ENCODE data around the gene TTLL10. TPM values are rescaled to one million over a fixed set of nuclear protein-coding genes. Genes with fewer than 3 reads are reported as not detected.
A peak's percentile ranks its signal among the peaks of the same experiment; 100 is the strongest.

The TTLL10 gene
- polyA plus RNA-seq, 2 of the 4 experiments (the other 2 are of a cell fraction): not detected

DNA sequence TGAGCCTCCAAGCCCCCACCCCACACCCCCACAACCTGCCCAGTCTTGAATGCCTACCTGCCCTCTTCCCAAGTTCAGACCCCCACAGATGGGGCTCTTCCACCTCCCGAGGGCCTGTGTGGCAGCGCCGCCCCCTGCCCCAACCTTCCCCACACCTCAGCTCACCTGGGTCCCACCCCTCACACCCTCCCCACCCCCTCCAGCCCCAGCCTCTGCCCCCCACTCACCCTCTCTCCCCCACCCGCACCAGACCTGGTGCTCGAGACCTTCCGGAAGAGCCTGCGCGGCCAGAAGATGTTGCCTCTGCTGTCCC lies 23.5 kb downstream of the TTLL10 start:
- H3K4me1 ChIP-seq: no peaks in the 10 kb centered on the region; the same call in 2 of the 3 replicates
- ChIA-PET POLR2A (no interaction called here), CTCF (interaction anchor here (1.3 kb wide), 1 partner anchor 74 kb away, joined by 4 read pairs; no protein-coding TSS in a partner anchor)
- no peak for TF ChIP-seq TFCP2L1 (CRISPR knock-in tag; IDR thresholded peaks at IDR 0.05)
- no peak for TF ChIP-seq RAD21 (conservative IDR thresholded peaks at IDR 0.05 in 1 of 2, IDR thresholded peaks at IDR 0.05 in 1 of 2)
- no peak for TF ChIP-seq CHD2 (IDR thresholded peaks at IDR 0.05; ENCODE audit: low read length, partially characterized antibody)
- TF ChIP-seq, protein P1, sequence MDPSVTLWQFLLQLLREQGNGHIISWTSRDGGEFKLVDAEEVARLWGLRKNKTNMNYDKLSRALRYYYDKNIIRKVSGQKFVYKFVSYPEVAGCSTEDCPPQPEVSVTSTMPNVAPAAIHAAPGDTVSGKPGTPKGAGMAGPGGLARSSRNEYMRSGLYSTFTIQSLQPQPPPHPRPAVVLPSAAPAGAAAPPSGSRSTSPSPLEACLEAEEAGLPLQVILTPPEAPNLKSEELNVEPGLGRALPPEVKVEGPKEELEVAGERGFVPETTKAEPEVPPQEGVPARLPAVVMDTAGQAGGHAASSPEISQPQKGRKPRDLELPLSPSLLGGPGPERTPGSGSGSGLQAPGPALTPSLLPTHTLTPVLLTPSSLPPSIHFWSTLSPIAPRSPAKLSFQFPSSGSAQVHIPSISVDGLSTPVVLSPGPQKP (IDR thresholded peaks at IDR 0.05; ENCODE audit: low read depth, low read length): no peak
- TF ChIP-seq PHF8 (IDR thresholded peaks at IDR 0.05; ENCODE audit: borderline replicate concordance, low read depth): no peak
- TF ChIP-seq RARB (CRISPR knock-in tag; IDR thresholded peaks at IDR 0.05): no peak
- no peak for TF ChIP-seq FOSL2 (IDR thresholded peaks at IDR 0.05)
- no peak for TF ChIP-seq FOSL2 (CRISPR knock-in tag; IDR thresholded peaks at IDR 0.05)
- TF ChIP-seq, protein P2, sequence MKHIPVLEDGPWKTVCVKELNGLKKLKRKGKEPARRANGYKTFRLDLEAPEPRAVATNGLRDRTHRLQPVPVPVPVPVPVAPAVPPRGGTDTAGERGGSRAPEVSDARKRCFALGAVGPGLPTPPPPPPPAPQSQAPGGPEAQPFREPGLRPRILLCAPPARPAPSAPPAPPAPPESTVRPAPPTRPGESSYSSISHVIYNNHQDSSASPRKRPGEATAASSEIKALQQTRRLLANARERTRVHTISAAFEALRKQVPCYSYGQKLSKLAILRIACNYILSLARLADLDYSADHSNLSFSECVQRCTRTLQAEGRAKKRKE (CRISPR knock-in tag; IDR thresholded peaks at IDR 0.05; ENCODE audit: low read depth): no peak
- no peak for TF ChIP-seq POLR2A (IDR thresholded peaks at IDR 0.05; ENCODE audit: low read length)
- TF ChIP-seq GATA3 (IDR thresholded peaks at IDR 0.05; ENCODE audit: borderline replicate concordance): no peak
- no peak for TF ChIP-seq POLR2AphosphoS2 (conservative IDR thresholded peaks at IDR 0.05; ENCODE audit: low read length)
- TF ChIP-seq, protein P3, sequence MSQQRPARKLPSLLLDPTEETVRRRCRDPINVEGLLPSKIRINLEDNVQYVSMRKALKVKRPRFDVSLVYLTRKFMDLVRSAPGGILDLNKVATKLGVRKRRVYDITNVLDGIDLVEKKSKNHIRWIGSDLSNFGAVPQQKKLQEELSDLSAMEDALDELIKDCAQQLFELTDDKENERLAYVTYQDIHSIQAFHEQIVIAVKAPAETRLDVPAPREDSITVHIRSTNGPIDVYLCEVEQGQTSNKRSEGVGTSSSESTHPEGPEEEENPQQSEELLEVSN (IDR thresholded peaks at IDR 0.05; ENCODE audit: borderline replicate concordance, low read depth): no peak
- ATAC-seq (no peak), DNase-seq (ENCODE audit: low read depth in 1 of 2, low spot score in 1 of 2) (no peak), FAIRE-seq (no peak)
- no peak overlapping the region for H3K4me2 ChIP-seq
- WGBS (ENCODE audit: missing lambda C conversion rate): 100% methylated on average over 1 of the region's 8 CpGs
- no peak overlapping the region for H3K4me3 ChIP-seq
- no peak overlapping the region for H3K27ac ChIP-seq
- peaks cover 7% of the 10 kb centered on the region; the same call in 1 of the 3 replicates for H3K9me3 ChIP-seq

DNA sequence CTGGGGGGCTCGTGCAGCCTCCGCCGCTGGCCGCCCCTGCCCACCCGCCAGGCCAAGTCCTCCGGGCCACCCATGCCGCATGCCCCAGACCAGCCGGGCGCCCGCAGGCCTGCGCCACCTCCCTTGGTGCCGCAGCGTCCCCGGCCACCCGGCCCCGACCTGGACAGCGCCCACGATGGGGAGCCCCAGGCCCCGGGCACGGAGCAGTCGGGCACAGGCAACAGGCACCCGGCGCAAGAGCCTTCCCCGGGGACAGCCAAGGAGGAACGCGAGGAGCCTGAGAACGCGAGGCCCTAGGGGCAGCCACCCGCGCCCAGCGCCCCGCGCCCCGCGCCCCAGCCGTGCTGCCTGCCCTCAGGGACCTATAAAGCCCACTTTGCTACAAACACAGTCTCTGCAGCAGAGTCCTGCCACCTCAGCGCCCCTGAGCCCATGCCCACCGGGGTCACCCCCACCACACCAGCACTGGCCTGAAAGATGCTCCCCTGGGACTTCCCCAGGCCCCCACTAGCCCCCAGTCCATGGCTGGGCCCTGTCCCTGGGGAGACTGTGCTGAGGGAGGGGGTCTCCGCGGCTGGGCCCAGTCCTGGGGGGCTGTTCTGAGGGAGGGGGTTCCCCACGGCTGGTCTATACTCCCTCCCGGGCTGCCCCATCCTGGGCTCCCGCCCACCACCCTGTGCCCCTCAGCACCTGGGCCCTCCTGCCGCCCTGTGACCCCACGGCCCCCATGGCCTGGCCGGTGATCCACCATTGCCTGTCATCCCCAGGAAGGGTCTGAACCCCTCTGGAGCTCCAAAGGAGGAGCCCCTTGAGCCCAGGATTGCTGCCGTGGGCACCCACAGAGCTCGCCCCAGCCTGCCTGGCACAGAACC lies 24.1 kb downstream of the TTLL10 start:
- POLR2A ChIA-PET: no interaction called here
- Histone ChIP-seq H3K27ac (no peak overlapping the region), H3K4me1 (no peaks in the 10 kb centered on the region; the same call in 2 of the 3 replicates), H3K9me3 (peaks cover 7% of the 10 kb centered on the region; the same call in 1 of the 3 replicates), H3K4me3 (no peak overlapping the region), H3K4me2 (no peak overlapping the region)
- WGBS (ENCODE audit: missing lambda C conversion rate): 89% methylated on average over 5 of the region's 48 CpGs
- DNase-seq (ENCODE audit: low read depth in 1 of 2, low spot score in 1 of 2) (no peak), ATAC-seq (no peak), FAIRE-seq (no peak)
- CTCF ChIA-PET: no interaction called here
- no peak for TF ChIP-seq EP300 (IDR thresholded peaks at IDR 0.05)
- TF ChIP-seq EHMT2 (IDR thresholded peaks at IDR 0.05; ENCODE audit: low read depth): no peak

DNA sequence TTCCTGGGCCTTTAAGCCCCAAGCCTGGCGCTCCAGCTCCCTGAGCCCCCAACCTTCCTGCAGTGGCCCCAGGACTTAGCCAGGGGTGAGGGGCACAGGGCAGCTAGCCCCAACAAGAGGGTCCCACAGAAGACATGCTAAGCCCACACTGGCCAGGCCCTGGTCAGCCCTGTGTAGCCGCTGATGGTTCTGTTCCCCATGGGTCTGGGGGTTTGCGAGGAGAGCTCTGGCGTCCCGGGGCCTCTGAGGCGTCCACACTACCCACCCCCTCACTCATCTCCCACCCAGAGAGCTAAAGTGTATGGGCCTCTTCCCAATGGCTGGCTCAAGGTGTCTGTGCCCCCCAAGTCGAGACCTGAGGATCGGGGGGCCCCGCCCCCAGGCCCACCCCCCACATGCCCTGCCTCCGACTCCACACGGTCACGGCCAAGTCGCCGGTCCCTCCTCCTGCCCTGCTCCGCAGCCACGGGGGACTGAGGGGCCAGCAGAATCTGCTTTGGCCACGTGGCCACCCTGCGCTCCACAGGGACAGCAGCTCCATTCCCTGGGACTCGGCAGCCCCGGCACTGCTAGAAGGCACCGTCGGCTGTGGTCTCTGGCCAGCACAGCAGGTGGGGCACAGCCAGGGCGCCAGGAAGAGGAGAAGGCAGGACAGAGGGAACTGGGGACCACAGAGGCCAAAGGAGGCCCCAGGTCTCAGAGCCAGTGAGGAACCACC lies 24.9 kb downstream of the TTLL10 start:
- TF ChIP-seq HOXA7 (CRISPR knock-in tag; IDR thresholded peaks at IDR 0.05) (no peak), EHMT2 (IDR thresholded peaks at IDR 0.05; ENCODE audit: low read depth) (no peak), POLR2A (IDR thresholded peaks at IDR 0.05; ENCODE audit: low read length) (no peak), HOXB13 (CRISPR knock-in tag; IDR thresholded peaks at IDR 0.05; ENCODE audit: low read depth) (no peak), FOSL2 (IDR thresholded peaks at IDR 0.05) (no peak), FOSL2 (CRISPR knock-in tag; IDR thresholded peaks at IDR 0.05) (no peak), TFCP2L1 (CRISPR knock-in tag; IDR thresholded peaks at IDR 0.05) (no peak), RAD21 (conservative IDR thresholded peaks at IDR 0.05 in 1 of 2, IDR thresholded peaks at IDR 0.05 in 1 of 2) (no peak)
- TF ChIP-seq, protein P4, sequence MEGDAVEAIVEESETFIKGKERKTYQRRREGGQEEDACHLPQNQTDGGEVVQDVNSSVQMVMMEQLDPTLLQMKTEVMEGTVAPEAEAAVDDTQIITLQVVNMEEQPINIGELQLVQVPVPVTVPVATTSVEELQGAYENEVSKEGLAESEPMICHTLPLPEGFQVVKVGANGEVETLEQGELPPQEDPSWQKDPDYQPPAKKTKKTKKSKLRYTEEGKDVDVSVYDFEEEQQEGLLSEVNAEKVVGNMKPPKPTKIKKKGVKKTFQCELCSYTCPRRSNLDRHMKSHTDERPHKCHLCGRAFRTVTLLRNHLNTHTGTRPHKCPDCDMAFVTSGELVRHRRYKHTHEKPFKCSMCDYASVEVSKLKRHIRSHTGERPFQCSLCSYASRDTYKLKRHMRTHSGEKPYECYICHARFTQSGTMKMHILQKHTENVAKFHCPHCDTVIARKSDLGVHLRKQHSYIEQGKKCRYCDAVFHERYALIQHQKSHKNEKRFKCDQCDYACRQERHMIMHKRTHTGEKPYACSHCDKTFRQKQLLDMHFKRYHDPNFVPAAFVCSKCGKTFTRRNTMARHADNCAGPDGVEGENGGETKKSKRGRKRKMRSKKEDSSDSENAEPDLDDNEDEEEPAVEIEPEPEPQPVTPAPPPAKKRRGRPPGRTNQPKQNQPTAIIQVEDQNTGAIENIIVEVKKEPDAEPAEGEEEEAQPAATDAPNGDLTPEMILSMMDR (IDR thresholded peaks at IDR 0.05): no peak
- TF ChIP-seq, protein P5, sequence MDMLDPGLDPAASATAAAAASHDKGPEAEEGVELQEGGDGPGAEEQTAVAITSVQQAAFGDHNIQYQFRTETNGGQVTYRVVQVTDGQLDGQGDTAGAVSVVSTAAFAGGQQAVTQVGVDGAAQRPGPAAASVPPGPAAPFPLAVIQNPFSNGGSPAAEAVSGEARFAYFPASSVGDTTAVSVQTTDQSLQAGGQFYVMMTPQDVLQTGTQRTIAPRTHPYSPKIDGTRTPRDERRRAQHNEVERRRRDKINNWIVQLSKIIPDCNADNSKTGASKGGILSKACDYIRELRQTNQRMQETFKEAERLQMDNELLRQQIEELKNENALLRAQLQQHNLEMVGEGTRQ (IDR thresholded peaks at IDR 0.05): no peak
- TF ChIP-seq, protein P6, sequence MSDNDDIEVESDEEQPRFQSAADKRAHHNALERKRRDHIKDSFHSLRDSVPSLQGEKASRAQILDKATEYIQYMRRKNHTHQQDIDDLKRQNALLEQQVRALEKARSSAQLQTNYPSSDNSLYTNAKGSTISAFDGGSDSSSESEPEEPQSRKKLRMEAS (IDR thresholded peaks at IDR 0.05): no peak
- TF ChIP-seq, protein P2 (CRISPR knock-in tag; IDR thresholded peaks at IDR 0.05; ENCODE audit: low read depth): no peak
- TF ChIP-seq, protein P1 (IDR thresholded peaks at IDR 0.05; ENCODE audit: low read depth, low read length): no peak
- CTCF ChIA-PET: interaction anchor here (0.6 kb wide), 1 partner anchor 10 kb away, joined by 3 read pairs; no protein-coding TSS in a partner anchor
- Histone ChIP-seq H3K27ac (no peak overlapping the region), H3K4me2 (no peak overlapping the region), H3K4me3 (no peak overlapping the region), H3K9me3 (peaks cover 7% of the 10 kb centered on the region; the same call in 1 of the 3 replicates), H3K4me1 (no peaks in the 10 kb centered on the region; the same call in 2 of the 3 replicates)
- DNase-seq (ENCODE audit: low read depth in 1 of 2, low spot score in 1 of 2): no peak
- peak in 1 of 2 experiments; percentile 23; a peak in 2 of 6 replicates for ATAC-seq
- FAIRE-seq: no peak
- WGBS (ENCODE audit: missing lambda C conversion rate): 53% methylated on average over 5 of the region's 23 CpGs
- POLR2A ChIA-PET: no interaction called here
